OCI-M2 (cell line): ENCODE data around the gene RPTOR.
"Not testable (repeated sequence)": the region's sequence is repeated elsewhere in the genome, so short reads cannot be mapped to it uniquely, and the experiment has no call there.

Source experiments
- DNase-seq: peaks from one replicate; lab custom pipeline; 2025; ENCODE audit not compliant: unreplicated experiment; lab: John Stamatoyannopoulos, UW

RPTOR gene

DNA sequence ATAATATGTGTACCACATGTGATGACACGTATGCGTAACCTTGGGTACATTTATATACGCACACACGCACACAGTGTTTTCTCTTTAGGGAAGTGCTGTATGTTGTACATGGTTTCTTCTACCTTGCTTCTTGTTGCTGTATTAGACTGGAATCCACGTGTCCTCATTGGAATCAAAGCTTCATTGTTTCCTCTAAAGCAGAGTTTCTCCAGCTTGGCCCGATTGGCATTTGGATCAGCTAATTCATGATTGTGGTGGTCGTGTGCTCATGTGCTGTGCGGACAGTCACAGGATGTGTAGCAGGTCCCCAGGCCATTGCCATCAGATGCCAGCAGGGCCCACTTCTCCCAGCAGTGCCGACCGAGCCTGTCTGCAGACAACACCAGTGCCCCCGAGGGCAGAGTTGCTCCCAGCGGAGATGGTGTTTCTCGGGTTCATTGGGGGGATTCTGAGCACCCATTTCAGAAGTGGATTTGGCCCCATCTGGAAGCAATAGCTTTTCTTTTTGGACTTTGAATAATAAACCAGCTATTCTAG is 148.4 kb downstream of the RPTOR start:
- DNase-seq, result no peak

DNA sequence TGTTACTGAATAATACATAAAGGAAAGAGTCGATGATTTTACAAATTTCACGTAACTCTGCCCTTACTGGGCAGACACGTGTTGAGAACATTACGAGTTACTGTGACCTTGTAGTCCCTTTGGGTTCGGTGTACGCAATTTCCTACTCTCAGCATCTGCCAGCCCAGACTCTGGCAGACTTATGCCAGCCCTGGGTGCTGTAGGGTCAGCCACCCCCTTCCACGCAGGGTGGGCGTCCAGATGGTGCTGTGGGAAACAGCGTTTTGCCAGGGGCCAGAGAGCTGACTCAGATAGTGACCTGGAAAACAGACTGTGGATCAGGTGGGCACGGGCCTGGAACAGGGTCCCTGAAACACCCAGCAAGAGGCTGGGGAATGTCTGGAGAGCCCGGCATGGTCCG is 148.9 kb downstream of the RPTOR start:
- DNase-seq, result no peak

DNA sequence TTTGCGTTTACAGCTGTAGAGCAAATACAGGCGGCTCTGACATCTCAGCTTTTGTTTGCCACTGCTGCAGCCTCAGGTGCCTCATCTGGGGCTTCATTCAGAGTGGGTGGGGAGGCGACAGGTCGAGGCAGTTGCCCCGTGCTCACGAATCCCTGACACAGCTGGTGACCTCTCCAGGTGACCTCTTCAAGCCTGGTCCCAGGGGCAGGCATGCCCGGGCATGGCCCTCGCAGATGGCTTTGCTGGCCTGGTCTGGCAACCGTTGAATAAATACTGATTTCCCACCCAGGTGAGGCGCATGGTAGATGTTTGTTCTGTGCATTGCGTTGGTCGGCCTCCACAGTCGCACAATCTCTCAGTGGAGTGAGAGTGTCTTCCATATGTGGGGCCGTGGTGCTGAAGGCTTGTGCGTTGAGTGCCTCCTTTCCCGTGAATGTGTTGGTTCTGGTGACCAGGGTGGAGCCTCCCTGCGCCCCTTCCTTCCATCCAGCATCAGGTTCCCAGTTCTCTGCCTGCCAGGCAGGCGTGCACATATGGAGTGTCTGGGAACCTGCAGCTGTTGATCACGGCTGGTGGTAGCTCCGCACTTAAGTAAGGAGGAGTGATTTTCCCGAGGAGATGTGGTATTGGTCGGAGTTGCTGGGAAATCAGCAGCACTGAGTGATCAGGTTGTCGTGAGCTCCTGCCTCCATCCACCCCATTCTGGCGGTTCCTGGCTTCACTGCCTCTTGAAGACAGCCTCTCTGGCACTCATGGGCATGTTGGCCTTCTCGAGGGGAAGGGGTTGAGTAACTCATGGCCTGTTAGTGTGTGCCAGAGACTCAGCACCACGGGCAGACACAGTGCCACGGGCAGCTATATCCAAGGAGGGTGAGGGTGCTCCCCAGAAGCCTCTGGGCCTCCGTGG is 149.7 kb downstream of the RPTOR start:
- no peak for DNase-seq

DNA sequence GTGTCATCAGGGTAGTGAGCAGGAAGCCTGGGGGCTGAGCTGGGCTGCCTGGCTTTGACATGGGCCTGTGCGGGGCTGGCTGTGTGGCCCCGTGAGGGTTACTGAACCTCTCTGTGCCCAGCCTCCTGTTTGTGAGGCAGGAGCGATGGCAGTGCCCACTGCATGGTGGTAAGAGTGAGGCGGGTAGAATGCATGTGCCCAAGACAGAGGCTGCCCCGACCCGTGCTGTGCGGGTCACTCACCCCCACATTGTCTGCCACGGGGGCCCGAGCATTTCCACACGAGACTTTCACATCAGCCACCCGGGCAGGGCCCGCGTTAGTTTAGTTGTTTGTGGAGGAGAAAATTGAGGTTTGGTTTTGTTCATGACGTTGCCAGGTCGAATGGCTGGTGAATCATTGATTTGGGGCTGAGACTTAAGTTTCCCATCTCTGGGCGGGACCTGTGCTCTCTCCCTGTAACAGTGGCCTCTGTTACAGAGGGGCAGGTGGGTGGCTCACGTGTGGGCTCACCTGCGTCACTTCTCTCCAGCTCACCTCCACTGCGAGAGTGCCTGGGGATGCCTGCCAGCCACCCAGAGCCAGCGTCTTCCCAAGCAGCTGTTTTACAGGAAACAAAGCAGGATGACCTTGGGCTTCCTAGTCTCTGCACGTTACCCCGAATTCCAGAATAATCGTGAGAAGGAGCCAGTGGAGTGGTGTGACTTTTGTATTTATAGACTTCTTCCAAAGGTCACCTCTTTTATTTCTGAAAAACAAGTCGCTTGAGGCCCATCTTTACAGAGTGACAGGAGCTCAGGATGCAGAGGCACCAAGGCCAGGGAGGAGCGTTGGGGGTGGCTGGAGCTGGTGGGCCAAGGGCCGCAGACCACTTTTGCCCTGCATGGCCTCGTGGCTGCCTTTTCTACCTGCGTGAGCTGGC is 150.6 kb downstream of the RPTOR start:
- DNase-seq, result no peak

DNA sequence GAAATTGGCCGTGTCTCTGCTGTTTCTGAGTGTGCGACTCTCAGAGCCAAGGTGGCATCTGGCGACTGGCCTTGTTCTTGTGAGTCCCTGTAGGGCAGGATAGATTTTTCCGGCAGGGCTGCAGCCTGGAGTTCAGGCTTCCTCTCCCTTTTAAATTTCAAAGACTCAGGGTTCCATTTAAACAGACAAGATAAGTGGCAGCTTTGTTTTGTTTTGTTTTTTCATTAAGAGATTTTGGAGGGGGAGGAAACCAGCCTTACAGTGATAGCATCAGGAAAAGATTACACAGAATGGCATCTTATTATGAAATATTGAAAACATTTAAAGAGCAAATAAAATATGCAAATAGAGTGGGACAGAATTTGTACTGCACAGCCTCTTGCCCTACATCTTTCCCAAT is 151.3 kb downstream of the RPTOR start:
- no peak for DNase-seq

DNA sequence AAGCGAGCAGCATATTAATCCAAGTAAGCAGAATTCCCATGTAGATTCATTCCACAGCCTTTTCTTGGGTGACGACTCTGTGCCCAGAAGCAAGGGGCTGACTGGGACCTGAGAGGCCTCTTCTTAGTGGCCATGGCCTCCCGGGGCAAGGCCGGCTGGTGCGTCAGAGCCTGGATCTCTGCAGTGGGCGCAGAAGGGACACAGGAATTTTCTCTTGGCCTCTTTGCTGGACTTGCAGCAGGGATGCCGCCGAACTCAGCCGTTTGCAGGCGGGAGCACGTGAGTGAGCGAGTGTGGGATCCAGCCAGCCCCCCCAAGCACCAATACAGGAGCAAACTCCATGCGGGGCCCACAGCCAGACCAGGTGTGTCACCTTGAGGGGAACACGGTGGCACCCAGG is 151.8 kb downstream of the RPTOR start:
- no peak for DNase-seq

DNA sequence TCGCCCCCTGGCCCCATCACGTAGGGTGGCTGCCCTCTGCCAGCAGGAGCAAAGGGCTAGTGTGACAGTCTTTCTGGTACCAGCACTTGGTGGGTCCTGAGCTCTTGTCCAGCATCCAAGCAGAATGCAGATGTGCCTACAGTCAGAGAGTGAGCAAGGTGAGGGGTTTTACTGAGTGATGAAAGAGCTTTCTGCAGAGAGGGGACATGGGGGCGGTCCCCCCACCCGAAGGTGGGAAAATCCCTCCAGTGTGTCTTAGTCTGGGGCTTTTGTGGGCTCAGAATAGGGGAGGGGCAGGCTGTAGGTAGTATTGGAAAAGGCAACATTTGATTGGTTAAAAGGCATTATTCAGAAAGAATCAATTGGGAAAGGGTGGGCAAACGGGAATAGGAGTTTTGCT is 152.3 kb downstream of the RPTOR start:
- no peak for DNase-seq

DNA sequence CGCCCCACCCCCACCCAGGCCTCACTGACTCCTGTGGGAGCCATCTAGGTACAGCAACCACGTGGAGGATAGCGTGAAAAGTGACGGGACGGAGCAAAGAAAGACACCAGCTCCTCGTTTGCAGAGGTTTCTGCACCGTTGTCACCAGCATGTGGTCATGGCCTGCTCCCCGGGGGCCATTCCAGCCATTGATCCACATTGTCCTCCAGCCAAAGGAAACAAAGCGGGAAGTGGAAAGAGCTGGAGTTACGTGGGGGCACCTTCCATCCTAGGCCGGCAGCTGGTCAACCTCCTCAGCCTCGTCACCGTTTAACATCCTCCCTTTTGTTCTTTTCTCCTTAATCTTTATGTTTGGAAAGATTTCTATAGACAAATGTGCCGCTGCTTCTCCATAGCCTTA is 153.7 kb downstream of the RPTOR start:
- no peak for DNase-seq

DNA sequence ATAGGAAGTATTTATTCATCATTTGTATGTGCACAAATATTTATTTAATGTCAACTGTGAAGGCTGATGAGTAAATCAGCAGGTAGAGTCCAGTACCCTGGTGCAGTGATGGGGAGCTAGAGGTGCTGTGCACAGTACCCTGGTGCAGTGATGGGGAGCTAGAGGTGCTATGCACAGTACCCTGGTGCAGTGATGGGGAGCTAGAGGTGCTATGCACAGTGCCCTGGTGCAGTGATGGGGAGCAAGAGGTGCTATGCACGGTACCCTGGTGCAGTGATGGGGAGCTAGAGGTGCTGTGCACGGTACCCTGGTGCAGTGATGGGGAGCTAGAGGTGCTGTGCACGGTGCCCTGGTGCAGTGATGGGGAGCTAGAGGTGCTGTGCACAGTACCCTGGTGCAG is 154.6 kb downstream of the RPTOR start:
- DNase-seq, result not testable (repeated sequence)

DNA sequence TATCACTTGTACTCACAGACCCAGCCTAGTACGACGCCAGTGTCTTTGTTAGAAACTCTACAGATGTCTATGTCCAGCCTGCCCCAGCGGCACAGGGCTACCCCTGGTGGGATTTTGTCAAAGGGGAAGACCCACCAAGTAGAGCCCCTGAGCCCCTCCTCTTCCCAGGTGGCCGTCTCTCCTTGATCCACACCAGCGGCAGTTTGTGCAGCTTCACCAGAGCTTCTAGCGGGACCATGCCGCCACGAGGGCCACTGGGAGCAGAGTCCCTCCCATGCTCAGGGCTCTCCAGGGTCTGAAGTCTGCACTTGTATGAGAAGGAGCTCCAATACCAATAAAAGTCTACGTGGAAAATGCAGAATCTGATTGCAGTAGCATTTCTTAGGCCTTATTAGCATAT is 157.1 kb downstream of the RPTOR start:
- DNase-seq, result no peak

DNA sequence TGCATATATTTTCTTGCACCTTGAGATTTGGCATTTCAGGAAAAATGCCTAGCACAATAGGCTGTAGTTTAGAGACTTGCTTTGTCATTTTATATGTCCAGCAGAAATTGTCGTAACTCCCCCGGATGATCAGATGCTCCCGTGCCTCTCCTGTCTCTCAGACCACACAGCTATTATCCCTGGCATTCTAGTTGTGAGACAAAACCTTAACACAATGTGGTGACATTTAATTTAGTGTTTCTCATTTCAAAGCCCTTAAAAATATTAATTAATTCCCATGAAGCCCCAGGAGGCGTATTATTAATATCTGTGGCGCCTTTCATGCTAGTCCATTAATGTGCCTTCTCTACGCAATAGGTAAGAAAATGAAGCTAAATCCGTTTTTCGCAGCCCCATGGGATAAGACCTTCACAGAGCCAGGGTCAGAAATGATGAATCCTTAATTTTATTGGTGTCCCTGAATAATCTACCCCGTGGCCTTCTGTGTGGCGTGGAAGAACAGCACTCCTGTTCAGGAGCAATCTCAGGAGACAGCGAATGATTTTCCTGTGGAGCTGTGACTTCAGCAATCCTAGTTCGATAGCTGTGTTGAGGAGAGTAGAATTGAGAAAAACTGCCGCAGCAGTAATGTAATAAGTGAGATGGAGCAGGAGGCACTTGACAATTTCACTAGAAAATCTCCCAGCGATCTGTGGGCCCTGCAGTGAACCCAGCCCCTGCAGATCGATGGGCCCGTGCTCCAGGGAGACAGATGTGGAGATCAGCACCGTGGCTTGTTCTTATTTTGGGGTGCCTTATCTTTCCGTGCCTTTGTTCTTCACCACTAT is 157.9 kb downstream of the RPTOR start:
- DNase-seq, result no peak

DNA sequence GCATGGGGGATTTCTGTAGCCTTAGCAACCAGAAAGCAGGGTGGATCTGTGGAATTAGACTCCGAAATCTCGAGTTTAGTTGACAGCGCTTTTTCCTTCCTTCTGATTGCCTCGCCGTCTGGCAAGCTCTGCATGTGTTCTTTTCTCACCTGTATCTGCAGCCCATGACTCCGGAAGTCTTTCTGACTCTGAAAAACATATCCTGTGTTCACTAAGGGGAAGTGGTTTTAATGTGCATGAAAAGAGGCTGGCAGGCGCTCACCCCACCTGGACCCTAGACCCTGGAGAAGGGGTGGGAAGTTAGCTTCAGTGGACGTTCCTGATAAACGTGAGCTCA is 158.5 kb downstream of the RPTOR start:
- no peak for DNase-seq

DNA sequence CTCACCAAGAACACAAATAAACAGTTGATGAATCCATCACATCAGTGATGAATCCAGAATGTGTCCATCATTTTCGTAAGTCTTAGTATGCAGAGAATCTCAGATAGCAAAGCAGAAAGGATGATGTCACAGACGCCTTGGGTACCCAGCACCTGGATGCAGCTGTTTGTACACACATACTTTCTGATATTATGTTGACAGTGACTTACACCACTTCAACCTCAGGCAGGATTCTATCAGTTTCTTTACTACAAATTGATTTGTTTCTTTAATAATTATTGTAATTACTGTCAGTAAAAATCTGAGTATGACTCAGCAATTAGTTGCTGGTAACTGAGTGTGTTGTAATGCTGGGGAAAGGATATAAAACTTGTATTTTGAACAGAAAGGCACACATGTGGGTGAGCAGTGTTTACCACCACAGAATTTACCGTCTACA is 159.8 kb downstream of the RPTOR start:
- no peak for DNase-seq

DNA sequence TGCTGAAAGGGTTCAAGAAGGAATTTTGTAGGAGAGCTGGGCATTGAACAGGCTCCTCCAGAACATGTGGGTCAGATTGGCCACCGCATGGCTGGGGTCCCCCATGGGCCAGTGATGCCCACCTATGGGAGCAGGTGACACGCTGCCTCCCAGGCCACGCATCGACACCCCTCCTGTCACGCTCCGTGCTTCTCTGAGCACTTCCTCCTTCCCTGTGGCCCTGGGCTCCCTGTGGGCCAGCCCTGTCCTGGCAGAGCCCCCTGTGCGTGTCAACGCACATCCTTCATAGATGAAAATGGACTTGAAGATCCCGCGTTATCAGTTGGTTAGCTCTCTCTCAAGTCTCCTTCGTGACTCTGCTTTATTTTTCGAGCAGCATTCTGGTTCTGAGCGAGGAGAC is 160.3 kb downstream of the RPTOR start:
- no peak for DNase-seq

DNA sequence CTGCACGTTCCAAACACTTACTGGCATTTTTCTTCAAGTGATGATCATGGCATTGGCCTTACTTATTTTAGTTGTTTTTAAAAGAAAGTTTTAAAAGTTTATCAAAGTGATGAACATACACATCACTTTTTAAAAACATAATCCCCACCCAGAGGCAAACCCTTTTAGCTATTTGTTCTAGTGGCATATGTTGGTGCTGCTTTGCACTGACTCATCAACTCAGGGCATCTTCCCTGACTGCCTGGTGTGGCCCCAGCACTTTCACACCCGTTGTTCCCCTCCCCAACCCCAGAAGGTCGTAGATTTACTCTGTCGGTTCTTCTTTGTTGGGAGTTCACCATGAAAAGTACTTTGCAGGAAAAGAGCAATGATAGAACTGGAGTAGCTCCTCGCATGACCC is 161.3 kb downstream of the RPTOR start:
- DNase-seq, result no peak

DNA sequence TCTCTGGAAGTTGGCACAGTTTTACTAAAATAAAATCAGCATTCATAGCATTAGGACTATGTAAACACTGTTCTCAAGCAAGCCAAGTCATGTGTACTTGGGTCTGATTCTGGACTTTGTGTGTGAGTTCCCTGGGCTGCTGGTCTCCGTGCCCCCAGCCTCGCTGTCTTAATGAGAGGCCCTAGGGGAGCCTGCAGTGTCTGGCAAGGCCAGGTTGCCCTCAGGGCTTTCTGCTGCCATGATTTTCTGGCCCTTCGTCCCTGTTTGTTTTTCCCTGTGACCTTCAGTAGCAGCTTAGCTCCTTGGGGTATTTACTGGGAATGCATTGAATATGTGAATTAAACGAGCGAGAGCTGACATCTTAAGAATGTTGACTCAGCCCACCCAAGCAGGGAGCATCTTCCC is 161.8 kb downstream of the RPTOR start:
- DNase-seq, result no peak

DNA sequence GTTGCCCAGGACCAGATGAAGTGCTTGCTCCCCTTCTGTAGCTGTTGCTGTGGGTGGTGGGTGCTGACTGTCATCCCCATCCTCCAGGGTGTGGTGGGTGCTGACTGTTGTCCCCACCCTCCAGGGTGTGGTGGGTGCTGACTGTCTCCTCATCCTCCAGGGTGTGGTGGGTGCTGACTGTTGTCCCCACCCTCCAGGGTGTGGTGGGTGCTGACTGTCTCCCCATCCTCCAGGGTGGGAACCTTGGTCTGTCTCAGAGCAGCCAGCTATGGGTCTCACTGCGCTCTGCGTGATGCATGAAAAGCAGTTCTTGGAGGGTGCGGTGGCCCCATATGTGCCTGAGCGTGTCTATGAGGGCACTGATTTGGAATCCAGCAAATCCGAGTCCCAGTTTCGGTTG is 163.8 kb downstream of the RPTOR start:
- DNase-seq, result no peak

DNA sequence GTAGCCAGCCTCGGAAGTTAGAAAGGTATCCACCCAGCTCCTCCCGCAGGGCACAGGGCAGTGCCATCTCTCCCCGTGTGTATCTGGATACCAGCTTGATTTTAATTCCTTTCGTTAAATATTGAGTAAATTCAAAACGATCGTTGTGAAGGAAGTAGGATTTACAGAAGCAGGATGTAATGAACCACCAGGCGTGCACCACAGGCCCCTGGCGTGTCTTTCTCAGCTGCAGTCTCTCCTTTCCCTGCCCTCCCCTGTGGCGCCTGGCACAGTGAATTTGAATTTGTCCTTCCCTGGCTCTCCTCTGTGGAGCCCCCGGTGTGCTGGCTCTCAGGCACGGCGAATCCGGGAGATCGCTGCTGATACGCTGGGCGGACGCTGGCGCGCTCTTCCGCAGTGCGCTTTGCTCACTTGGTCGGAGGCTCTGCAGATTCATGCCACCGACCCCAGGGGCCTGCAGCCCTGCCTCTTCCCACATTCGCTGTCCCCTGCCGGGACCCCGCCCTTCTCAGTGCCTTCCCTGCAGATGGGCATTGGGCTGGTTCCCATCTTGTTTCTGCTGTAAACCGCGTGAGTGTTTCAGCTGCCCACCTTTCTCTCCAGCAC is 164.6 kb downstream of the RPTOR start:
- DNase-seq, result no peak

DNA sequence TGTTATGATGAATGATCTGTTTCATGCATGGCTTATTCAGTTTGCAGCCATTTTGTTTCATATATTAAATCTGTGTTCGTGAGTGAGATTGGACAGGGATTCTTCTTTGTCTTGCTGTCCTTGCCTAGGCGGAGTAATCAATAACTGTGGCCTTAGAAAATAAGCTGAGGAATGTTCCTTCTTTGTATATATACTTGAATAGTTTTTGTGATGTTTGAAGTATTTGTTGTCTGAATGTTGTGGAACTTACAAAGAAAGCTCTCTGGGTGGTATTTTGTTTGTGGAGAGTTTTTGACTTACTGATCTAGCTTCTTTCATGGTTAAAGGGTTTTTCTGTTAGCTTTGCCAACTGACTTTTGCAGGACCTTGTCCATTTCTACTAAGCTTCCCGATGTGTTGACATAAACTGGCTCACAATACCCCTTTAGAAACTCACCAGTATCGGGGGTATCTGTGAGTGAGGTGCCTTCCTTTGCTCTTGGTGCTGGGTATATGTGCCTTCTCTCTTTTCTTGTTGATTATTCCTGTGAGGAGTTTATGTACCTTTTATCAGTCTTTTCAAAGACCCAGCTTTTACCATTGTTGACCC is 166.2 kb downstream of the RPTOR start:
- no peak for DNase-seq

DNA sequence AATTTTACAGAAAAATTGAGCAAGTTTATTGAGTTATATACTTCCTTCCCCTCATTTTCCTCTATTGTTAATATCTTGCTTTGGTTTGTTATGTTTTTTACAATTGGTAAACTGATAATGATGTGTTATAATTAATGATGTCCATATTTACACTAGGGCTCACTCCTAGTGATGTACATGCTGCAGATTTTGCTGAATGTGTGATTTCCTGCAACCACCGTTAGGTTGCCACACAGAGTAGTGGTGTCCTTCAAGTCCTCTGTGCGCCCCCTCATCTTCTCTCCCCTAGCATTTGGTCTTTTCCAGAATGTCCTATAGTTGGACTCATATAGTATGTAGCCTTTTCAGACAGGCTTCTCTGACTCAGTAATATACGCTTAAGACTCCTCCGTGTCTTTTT is 167.5 kb downstream of the RPTOR start:
- DNase-seq, result no peak
